ENCODE measurements around the gene TPX2.

The TPX2 gene

GRCh38 chr20:31831211-31831610, 92.1 kb downstream of the TPX2 start:
- DNase-seq (ENCODE audit: low spot score): no peak
- Histone ChIP-seq H3K4me1 (ENCODE audit: insufficient read depth, poor library complexity, severe bottlenecking) (peaks cover 5% of the 10 kb centered on the region), H3K9me3 (ENCODE audit: severe bottlenecking) (no peaks in the 10 kb centered on the region), H3K4me3 (ENCODE audit: severe bottlenecking) (no peak overlapping the region), H3K27ac (ENCODE audit: poor library complexity, severe bottlenecking) (no peak overlapping the region), H3K36me3 (ENCODE audit: low read depth) (no peaks in the 10 kb centered on the region), H3K27me3 (ENCODE audit: insufficient read depth, poor library complexity, severe bottlenecking) (no peaks in the 10 kb centered on the region)
- TF ChIP-seq, protein P1, sequence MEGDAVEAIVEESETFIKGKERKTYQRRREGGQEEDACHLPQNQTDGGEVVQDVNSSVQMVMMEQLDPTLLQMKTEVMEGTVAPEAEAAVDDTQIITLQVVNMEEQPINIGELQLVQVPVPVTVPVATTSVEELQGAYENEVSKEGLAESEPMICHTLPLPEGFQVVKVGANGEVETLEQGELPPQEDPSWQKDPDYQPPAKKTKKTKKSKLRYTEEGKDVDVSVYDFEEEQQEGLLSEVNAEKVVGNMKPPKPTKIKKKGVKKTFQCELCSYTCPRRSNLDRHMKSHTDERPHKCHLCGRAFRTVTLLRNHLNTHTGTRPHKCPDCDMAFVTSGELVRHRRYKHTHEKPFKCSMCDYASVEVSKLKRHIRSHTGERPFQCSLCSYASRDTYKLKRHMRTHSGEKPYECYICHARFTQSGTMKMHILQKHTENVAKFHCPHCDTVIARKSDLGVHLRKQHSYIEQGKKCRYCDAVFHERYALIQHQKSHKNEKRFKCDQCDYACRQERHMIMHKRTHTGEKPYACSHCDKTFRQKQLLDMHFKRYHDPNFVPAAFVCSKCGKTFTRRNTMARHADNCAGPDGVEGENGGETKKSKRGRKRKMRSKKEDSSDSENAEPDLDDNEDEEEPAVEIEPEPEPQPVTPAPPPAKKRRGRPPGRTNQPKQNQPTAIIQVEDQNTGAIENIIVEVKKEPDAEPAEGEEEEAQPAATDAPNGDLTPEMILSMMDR (IDR thresholded peaks at IDR 0.05; ENCODE audit: poor library complexity, severe bottlenecking): no peak
- ATAC-seq (ENCODE audit: low read depth): no peak

GRCh38 chr20:31831771-31832306, 92.7 kb downstream of the TPX2 start:
- Histone ChIP-seq H3K9me3 (ENCODE audit: severe bottlenecking) (no peaks in the 10 kb centered on the region), H3K4me1 (ENCODE audit: insufficient read depth, poor library complexity, severe bottlenecking) (peaks cover 11% of the 10 kb centered on the region), H3K4me3 (ENCODE audit: severe bottlenecking) (no peak overlapping the region), H3K27me3 (ENCODE audit: insufficient read depth, poor library complexity, severe bottlenecking) (no peaks in the 10 kb centered on the region), H3K27ac (ENCODE audit: poor library complexity, severe bottlenecking) (no peak overlapping the region), H3K36me3 (ENCODE audit: low read depth) (no peaks in the 10 kb centered on the region)
- TF ChIP-seq, protein P1 (IDR thresholded peaks at IDR 0.05; ENCODE audit: poor library complexity, severe bottlenecking): no peak
- ATAC-seq (ENCODE audit: low read depth) (no peak), DNase-seq (ENCODE audit: low spot score) (peak; percentile 77)

- DNase-seq (ENCODE audit: low spot score): peak; percentile 79
- H3K4me1 ChIP-seq (ENCODE audit: insufficient read depth, poor library complexity, severe bottlenecking): peaks cover 26% of the 10 kb centered on the region
- H3K27ac ChIP-seq (ENCODE audit: poor library complexity, severe bottlenecking): no peak overlapping the region
- H3K27me3 ChIP-seq (ENCODE audit: insufficient read depth, poor library complexity, severe bottlenecking): no peaks in the 10 kb centered on the region
- no peaks in the 10 kb centered on the region for H3K9me3 ChIP-seq (ENCODE audit: severe bottlenecking)
- TF ChIP-seq, protein P1 (IDR thresholded peaks at IDR 0.05; ENCODE audit: poor library complexity, severe bottlenecking): peak; percentile 93
- ATAC-seq (ENCODE audit: low read depth): no peak
- no peaks in the 10 kb centered on the region for H3K36me3 ChIP-seq (ENCODE audit: low read depth)
- no peak overlapping the region for H3K4me3 ChIP-seq (ENCODE audit: severe bottlenecking)
Observed at GRCh38 chr20:31833130-31833930, 94.2 kb downstream of the TPX2 start.

DNA sequence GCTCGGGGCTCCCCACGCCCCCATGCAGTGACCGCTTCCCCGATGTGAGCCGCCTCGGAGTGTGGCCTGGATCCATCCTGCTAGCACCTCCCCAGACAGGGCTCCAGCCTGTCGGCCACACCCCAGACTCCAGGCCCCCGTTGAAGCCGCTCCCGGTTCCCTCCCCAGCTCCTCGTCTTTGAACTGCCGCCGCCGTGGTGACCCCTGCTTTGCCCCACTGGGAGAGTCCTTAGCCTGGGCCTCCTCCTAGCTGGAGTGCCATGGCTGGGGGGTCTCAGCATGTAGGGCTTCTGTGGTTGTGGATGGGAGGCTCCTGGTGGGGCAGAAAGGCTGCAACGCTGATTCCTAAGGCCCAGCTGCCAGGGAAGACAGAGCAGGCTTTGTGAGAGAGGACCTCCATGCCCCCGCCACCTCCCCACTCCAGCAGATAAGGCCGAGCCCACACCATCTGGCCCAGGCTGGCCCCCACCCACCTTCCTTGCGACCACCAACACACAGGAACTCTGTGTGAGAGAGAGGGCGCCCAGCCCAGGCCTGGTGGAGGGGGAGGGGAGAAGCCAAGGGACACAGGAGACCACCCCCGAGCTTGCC, 94.9 kb downstream of the TPX2 start:
- Histone ChIP-seq H3K4me1 (ENCODE audit: insufficient read depth, poor library complexity, severe bottlenecking) (peaks cover 29% of the 10 kb centered on the region), H3K4me3 (ENCODE audit: severe bottlenecking) (no peak overlapping the region), H3K27ac (ENCODE audit: poor library complexity, severe bottlenecking) (no peak overlapping the region), H3K36me3 (ENCODE audit: low read depth) (no peaks in the 10 kb centered on the region), H3K9me3 (ENCODE audit: severe bottlenecking) (no peaks in the 10 kb centered on the region), H3K27me3 (ENCODE audit: insufficient read depth, poor library complexity, severe bottlenecking) (no peaks in the 10 kb centered on the region)
- ATAC-seq (ENCODE audit: low read depth): no peak
- TF ChIP-seq, protein P1 (IDR thresholded peaks at IDR 0.05; ENCODE audit: poor library complexity, severe bottlenecking): no peak
- peak; percentile 85 for DNase-seq (ENCODE audit: low spot score)
